Stimulated activated CD4-positive, alpha-beta T cell treated with anti-CD3 and anti-CD28 coated beads, Interleukin-2, amount 100 ng/mL, for 4 hours (primary cell): ENCODE data around the gene CACNA2D1.

Experiments
- DNase-seq: peaks from one replicate; pipeline ENCODE4 v3.0.0-alpha.2; 2020; ENCODE audit warnings: low read depth

CACNA2D1 gene

DNA sequence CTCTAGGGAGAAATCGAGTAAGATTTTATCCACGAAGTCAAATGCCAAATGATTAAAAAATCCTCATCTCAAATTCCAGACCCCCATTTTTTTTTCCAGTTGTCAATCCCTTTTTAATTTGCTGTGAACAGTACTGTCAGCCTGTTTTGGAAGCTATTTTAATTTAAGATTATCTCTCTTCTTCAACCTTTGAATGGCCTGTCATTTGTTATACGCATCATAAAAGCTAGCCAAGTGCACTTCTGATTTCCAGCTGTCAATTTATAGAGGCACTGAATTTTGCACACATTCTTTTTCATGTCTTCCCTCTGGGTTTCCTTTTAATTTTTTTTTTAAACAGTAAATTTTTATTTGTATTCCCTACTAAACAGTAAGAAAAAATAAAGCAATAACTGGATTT is 337.4 kb downstream of the CACNA2D1 start:
- DNase-seq: no peak

DNA sequence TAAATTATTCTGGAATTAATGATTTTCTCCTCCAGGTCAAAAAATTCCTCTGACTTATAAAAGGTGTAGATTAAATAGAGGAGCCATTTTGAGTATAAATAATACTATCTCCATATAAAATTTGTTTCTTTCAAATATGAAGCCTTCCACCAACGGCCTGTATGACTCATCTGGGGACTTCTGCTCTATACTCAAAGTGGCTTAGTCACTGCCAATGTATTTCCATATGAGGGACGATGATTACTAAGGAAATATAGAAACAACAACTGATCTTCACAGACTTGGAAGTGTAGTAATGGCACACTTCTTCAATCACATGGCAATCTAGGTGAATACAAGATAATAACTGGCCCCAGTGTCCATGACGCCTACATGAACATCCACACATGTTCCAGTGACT is 338.1 kb downstream of the CACNA2D1 start:
- DNase-seq: no peak

DNA sequence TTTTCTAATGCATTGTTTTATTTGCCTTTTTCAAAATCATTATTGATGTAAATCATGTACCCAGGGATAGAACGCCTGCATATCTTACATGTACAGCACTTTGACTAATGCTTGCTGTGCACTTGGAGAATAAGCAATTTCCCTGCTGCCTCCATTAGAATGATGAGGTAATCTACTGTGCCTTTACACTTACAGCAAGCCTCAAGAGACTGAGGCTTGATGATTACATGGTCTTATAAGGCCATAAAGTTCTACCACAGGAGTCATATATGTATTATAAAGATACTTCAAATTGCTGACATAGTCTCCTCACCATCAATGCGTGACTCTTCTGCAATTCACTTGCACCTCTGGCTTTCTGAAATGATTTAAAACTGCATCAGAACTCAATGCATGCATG is 345.2 kb downstream of the CACNA2D1 start:
- DNase-seq: no peak

DNA sequence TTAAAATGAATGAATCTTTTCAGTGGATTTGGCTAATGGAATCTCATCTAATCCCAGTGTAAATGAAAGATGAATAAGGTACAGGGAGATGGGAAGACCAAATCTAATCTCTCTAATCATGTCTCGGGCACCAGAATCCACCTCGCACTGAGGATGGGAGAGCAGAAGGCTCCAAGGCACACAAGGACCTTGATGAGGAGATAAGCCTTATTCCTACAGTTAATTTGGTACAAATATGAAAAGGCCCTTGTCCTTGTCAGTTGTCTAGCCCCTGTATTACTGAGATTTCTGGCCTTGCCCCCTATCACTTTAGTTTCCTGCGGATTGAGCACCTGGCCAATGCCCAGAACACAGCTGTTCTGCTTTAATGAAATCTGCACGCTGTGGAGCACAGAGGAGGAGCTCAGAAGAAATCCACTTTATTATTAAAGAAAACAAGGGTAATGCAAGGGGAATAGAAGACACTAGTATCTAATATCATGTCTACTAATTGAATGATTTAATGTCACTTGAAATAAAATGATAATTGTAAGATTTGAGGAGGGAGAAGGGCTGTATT is 352.4 kb downstream of the CACNA2D1 start:
- DNase-seq: no peak

DNA sequence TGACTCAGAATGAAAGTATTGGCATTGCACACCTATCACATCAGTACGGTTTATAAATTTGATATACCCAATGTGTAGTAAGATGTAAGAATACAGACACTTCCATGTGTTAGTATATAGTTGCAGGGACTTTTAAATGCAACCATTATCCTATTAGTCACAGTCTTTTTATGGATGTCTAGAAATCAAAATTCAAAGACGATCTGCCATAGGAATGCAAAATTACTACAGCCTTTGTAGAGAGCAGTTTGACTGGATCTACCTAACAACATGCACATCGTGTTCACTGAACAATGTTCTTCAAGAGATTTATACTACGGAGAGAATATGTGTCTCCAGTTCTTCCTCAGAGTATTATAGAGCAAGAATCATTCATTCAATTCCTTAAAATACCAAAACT is 356.5 kb downstream of the CACNA2D1 start:
- no peak for DNase-seq

DNA sequence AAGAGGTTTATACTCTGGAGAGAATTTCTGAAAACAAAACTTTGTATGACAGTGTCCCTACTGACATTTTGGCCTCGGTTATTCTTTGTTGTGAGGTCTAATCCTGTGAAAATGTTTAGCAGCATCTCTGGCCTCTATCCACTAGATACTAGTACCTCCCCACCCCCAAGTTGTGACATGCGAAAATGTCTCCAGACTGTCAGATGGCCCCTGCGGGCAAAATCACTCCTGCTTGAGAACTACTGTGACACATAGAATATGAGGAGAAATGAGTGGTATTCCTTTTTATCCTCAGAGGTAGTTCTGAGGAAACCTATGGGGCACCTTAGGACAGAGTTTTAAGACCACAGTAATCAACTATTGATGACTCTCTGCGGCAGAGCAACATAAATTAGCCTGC is 358.5 kb downstream of the CACNA2D1 start:
- no peak for DNase-seq

DNA sequence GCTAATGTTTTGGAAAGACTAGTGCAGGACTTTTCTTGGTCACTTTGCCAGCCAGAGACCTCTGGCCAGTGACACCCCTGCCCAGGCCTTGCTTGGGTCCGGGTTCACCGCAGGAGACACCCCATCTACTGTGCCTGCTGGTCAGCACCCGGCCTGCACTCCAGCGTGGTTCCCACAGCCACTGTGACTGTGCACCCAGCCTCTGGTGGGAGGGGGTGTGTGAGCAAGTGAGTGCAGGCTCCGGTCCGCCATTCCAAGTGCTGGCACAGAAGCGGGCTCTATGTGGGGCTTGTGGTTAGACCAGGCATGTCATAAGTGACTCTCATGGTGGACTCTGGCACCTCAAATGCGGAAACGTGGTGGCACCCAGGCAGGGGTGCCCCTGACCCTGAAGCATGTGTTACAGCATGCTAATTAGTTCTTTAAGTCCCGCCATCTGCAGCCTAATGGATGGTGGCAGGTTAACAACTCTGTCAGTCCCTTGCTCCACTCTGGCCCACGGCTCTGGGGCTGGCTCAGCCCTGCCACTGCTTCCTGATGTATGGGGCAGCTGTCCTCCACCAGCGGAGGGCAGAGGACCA is 361.8 kb downstream of the CACNA2D1 start:
- DNase-seq: no peak

DNA sequence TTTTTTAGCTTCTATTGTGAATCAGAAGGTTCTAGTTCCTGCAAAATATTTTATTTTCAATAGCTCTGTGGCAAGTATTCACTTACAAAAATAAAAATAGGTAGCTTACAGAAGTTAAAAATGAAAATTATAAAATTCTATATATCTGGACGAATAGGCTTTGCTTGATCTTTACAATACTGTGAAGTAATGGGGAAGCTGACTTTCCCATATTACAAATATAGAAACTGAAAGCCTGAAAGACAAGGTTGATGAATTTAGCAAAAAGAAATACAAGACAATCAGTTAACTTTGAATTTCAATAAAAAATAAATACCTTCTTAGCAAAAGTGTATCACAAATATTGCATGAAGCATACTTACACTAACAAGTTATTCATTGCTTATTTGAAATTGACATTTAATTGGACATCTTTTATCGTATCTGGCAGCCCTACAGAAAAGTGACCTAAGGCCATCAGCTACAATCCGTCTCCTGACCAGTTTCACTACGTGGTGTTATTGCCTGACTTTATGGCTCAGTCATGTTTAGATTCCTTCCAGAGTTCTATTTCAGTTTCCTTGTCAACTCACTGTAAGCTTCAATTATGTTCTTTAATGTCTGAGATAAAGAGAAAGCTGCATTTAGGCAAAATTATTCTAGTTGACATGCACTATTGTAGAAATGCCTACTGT is 363.2 kb downstream of the CACNA2D1 start:
- DNase-seq: no peak

DNA sequence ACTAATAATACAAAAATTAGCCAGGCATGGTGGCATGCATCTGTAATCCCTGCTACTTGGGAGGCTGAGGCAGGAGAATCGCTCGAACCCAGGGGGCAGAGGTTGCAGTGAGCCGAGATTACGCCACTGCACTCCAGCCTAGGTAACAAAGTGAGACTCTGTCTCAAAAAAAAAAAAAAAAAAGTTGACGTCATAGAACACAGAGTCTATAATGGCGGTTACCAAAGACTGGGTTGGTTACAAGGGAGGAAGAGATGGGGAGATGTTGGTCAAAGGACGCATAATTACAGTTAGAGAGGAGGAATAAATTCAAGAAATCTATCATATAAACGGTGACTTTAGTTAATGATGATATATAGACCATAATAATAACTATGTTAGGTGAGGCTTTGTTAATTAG is 364.1 kb downstream of the CACNA2D1 start:
- DNase-seq: no peak

DNA sequence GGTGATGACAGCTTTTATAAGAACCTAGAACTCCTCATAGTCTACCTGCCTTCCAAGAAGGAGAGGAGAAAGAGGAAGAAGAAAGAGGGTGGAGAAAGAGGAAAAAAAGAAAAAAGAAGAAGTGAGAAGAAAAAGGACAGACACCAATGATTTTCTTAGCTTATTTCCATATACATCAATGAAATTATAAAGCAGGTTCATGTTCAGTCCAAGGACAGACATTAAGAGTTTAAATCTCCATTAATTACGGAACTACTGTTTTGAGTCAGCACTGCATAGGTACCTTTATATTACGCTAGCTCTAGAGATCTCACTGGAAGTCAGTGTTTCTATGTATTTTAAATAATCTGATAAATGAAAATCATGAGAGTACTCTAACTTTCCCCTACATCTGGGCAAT is 364.8 kb downstream of the CACNA2D1 start:
- DNase-seq: no peak

DNA sequence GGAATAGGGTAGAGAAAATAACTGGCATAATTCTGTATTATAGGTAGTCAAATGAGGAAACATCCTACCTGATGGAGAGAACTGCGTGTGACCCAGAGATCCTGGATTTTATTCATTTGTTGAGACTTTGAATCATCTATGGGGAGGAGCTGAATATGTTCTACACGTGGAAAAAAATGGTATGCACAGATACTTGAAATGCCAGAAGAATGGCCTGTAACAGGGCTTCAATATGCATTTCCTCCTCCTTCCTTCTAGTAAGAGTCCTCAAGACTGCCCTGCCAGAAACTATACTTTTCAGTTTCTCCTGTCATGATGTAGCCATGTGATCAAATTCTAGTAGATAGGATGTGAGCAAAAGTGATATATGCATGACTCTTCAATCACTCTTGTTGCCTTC is 372.1 kb downstream of the CACNA2D1 start:
- DNase-seq: no peak

DNA sequence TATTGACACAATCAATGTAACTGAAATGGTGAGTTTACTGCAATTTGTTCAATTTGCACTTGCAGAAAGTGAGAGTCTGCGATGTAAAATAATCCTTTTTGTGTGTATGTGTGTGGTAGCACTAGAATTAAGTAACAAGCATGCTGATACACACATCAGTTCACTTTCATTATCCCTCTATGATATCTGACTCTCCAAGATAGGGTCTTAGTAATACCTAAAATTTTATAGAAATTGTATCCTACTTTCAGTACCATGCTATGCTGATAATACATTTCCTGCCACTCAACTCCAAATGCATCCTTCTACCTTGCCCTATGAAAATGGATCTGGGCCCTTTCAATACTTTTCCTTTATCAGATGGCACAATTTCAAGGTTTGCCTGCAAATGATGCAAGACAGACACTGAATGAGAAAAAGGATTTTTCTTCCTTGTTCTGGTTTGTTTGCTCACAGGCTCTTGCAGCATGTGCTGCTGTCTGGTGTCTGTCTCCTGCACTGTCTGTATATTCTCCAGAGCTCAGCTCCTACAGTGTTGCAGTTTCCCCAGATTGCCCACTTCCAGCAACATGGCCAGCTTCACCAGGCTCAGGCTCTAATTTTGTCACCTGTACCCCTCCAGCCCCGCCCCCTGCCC is 375.8 kb downstream of the CACNA2D1 start:
- no peak for DNase-seq

DNA sequence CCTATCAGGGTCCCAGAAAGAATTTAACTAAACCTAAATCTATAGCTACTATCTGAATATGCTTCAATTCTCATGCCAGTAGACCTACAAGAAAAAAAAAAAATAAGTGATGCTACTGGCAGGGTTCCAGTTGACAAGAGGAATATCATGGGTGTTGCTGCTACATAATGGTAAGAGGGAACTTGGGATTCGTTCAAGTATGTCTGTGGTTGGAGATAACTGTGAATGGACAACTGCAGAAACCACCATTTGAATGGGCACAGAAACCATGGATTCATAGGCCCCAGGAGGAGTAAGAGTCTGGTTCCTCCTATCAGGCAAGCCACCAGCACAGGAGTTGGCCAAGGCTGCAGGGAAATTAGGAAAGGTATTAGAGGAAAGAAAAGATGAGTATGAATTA is 386.1 kb downstream of the CACNA2D1 start:
- no peak for DNase-seq

DNA sequence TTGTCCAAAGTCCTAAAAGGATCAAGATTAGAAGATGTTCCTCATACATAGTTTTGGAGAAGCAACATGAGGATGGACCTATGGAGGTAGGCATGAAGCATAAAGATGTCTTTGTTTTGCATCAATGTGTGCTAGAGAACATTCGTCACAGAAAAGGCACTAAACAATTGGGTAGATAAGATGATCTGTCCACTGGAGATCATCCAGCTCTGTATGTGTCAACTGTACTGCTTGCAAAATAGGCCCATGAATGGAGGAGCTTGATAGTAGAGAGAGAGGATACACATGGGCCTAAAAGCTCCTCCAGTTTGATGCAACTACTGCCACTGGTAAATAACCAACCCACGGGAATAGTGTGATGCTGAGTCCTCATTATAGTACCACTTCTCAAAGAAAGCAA is 387.3 kb downstream of the CACNA2D1 start:
- DNase-seq: no peak

DNA sequence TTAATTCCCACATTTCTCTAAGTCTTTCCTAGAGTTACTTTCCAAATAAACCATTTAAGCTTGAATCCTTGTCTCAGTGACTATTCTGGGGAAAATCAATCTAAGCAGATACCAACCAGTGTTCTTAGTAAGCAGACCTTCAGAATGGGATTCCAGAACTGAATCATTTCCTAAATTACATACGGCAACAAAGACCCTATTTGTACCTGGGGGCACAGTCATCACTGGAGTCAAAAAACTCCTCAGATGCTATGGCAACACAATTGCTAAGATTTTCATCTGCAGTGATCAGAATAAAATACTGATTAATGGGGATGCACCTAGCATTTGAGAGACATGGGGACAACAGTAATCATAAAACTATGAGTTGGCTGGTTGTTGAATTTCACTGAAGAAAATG is 389.0 kb downstream of the CACNA2D1 start:
- DNase-seq: no peak

DNA sequence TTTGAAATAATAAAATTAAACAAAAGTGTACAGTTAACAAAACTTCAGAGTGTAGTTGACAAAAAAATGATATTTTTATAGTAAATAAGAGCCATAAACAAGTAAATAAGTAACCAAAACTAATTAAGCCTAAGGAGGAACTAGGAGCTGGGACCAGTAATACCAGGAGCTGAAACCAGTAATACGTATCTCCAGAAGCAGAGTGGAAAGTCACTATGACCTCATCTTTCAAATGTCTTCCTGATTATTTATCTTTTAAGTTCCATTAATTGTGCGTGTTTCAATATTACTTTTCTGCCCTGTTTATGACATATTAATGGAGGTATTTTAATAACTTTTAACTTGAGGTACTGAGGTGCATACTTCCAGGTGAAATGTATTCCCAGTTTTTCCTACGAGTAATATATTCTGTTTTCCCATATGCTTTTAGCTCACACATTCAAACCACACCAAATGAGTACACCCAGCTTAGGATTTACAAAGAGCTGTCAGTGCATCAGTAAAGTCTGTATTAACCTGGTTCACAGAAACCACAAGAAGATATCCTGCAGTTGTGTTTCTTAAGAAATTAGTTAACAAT is 390.0 kb downstream of the CACNA2D1 start:
- DNase-seq: no peak

DNA sequence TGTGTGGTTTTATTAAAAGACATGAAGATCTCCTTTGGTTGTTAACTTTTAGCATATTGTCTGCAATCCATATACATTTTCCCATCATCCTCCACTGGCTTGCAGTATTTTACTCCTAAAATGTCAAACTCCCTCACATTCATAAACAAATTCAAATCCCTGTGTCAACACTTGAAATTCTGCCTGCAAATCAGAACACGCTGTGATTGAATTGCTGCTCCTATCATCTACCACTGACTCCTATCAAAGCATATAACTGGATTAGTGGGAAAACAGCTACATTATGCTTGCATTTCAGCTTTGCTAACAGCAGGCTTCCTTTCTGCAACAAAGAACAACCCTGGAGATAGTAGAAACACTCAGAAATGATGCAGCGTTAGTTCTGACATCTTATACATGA is 392.0 kb downstream of the CACNA2D1 start:
- DNase-seq: no peak

DNA sequence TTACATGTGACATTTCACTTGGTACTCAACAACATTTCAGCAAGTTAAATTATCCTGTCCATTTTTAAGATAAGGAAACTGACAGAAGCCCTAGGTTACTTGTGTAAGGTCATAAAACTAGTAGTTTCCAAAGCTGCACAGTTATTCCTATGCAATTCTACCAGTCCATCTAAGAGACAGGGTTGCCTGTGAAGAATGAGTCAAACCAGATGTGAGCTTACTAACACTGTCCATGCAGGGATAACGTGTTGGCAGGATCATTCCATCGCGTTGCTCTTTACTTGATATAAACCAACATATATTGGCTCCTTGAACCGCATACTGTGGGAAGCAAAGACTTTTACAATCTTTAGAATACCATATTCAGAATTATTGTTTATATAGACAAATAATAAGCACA is 392.8 kb downstream of the CACNA2D1 start:
- no peak for DNase-seq

DNA sequence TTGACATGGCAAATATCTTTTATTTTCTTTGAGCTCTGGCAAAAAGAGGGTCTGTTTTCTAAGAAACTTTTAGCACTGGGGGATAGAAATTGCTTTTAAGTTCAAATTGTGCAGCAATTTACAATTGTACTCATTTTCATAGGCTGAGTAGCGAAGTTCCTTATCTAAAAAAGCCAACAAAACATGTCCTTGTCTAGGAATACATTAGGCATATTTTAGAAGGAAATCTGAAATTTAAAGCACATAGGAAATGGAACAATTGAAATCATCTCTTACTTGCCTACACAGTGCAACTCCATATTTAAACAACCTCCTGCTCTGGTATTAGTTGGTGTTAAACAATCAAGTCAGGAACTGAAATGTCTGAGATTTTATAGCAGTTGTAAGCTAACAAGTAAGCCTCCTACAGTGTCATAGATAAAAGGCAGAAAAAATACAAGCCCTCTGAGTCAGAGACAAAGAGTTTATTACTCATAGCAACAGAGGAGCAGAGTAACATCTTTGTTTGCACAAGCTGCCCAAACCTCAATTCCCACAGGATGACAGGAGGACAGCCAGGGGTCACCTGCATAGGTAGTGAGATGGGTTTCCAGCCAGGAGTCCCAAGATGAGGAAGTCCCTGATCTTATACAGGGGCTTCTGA is 393.6 kb downstream of the CACNA2D1 start:
- no peak for DNase-seq

DNA sequence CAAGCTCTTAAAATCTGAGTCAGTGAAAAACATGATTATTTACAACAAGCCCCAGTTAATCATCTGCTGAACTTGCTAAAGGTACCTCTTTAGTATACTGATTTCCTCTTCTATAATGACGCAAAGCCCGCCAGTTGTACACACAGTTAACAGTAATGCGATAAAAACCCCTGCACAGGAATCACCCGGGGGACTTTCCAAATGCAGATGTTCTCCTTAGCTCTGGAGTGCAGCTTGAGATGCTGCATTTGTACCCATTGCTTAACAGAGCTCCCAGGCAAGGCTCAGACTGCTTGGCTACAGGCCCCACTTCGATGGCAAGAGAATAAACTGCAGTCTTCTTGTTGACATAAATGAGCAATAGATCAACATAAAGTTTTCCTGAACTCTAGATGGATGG is 394.1 kb downstream of the CACNA2D1 start:
- DNase-seq: no peak

DNA sequence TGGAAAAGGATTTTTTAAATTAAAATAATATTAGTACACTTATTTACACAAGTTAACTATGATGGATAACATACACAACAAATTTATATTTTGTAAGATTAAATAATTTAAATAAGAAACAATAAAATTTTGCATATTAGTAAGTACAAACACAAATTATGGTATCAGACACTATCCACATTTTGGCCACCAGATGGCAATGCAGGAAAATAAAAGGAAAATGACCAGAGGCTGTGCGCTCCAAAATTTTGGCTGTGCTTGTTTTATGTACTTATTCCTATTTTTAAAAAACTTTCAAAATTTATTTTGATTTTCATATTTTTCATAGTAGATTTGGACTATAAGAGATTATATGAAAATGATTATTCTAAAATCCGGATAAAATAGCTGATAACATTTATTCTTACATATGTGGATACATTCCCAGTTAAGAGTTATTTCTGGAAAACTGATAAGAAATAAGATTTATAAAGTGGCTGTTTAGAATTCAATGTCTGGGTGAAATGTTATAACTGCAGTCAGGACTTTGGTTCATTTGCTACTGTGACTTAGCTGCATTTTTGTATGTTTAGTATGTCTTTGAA is 399.0 kb downstream of the CACNA2D1 start:
- DNase-seq: no peak

DNA sequence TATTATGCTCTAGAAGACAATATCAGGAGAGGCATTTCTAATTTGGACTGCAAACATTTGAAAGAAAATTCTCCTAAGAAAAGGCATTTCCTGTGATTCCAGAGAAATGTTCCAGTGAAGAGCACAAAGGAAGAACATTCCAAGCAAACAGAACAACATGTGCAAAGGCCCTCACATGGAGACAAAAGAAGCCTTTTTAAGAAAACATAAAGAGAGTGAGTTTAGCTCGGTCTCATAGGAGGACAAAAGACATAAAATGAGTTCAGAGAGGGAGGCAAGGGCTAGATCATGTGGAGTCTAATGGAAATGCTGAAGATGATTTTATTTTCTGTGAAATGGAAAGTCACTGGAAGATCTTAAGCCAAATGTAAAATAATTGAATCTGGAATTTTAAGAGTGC is 404.0 kb downstream of the CACNA2D1 start:
- DNase-seq: no peak
